SIG-M5 treated with dmso at 0.1 percent for 504 hours (cell line): ENCODE measurements around the gene SLC25A23.
"Not testable (repeated sequence)": the region's sequence is repeated elsewhere in the genome, so short reads cannot be mapped to it uniquely, and the experiment has no call there.

ENCODE experiments used
- DNase-seq: peaks from one replicate; lab custom pipeline; 2025; ENCODE audit not compliant: unreplicated experiment; lab: John Stamatoyannopoulos, UW

Gene SLC25A23

GRCh38 chr19:6406401-6406800, 53.2 kb downstream of the SLC25A23 start:
- no peak for DNase-seq

GRCh38 chr19:6402837-6403608, 56.6 kb downstream of the SLC25A23 start:
- no peak for DNase-seq

- no peak for DNase-seq
Observed at GRCh38 chr19:6402058-6402457, 57.5 kb downstream of the SLC25A23 start.

GRCh38 chr19:6400062-6400944, 59.3 kb downstream of the SLC25A23 start:
- not testable (repeated sequence) for DNase-seq

GRCh38 chr19:6396305-6396704, 63.3 kb downstream of the SLC25A23 start:
- no peak for DNase-seq

GRCh38 chr19:6394831-6395230, 64.8 kb downstream of the SLC25A23 start:
- no peak for DNase-seq

- peak; percentile 71 for DNase-seq
Observed at GRCh38 chr19:6393983-6394412, 65.6 kb downstream of the SLC25A23 start.

GRCh38 chr19:6393074-6393982, 66.3 kb downstream of the SLC25A23 start, which contains the start of gene GTF2F1:
GTF2F1 (minus strand) TSS chr19:6393164; CDS start chr19:6392995, 169 bp downstream.
- peak; percentile 84 for DNase-seq

- no peak for DNase-seq
Observed at GRCh38 chr19:6392221-6393073, 67.1 kb downstream of the SLC25A23 start.
